ENCODE data around the gene APBA2. TPM values are rescaled to one million over a fixed set of nuclear protein-coding genes. Genes with fewer than 3 reads are reported as not detected.

APBA2 gene
- polyA plus RNA-seq, 2 of the 4 experiments (the other 2 are of a cell fraction) = 11.4 to 12.6 TPM

DNA sequence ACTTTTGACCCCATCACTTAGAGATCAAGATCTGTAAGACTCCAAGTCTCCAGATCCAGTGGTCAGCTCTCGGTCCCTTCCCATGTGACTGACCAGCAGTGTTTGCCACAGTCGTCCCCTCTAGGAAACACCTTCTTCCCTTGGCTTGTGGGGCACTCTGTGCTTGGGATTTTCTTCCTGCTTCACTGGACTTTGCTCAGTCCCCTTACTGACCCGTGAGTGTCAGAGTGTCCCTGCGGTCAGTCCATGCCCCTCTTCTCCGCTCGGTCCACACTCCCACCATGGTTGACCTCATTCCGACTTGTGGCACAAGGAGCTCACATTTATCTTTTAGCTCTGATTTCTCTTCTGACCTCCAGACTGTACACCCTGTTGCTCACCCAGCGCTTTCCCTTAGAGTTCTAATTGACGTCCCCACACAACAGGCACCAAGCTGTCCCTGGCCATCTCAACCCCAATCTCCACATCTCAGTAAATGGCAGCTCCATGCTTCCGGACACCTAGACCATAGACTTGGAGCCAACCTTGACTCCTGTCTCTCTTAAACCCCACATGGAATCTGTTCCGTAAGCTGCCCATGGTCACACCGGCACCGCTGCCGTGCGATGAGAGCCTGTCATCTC lies 67.9 kb downstream of the APBA2 start:
- Histone ChIP-seq H3K9me3 (no peaks in the 10 kb centered on the region), H3K4me1 (no peaks in the 10 kb centered on the region), H3K27ac (no peak overlapping the region), H3K4me3 (no peak overlapping the region), H3K4me2 (no peak overlapping the region)
- DNase-seq (ENCODE audit: low read depth in 1 of 2, low spot score in 1 of 2) (no peak), FAIRE-seq (no peak), ATAC-seq (no peak)
- CTCF ChIA-PET = interaction anchor here (0.8 kb wide), 1 partner anchor 149 kb away, joined by 3 read pairs; no protein-coding TSS in a partner anchor
- 88% methylated on average over 15 of the region's 15 CpGs for WGBS (ENCODE audit: missing lambda C conversion rate)
- POLR2A ChIA-PET = no interaction called here
- TF ChIP-seq POLR2AphosphoS2 (conservative IDR thresholded peaks at IDR 0.05; ENCODE audit: low read length) (no peak), FOSL2 (IDR thresholded peaks at IDR 0.05) (no peak), FOSL2 (CRISPR knock-in tag; IDR thresholded peaks at IDR 0.05) (no peak), POLR2A (IDR thresholded peaks at IDR 0.05; ENCODE audit: low read length) (no peak), RAD21 (conservative IDR thresholded peaks at IDR 0.05 in 1 of 2, IDR thresholded peaks at IDR 0.05 in 1 of 2) (no peak), ESRRA (IDR thresholded peaks at IDR 0.05; ENCODE audit: borderline replicate concordance, low read length) (no peak), RARB (CRISPR knock-in tag; IDR thresholded peaks at IDR 0.05) (no peak), SREBF2 (IDR thresholded peaks at IDR 0.05) (no peak), FOXS1 (CRISPR knock-in tag; IDR thresholded peaks at IDR 0.05) (no peak), MAFK (IDR thresholded peaks at IDR 0.05; ENCODE audit: partially characterized antibody) (no peak), TP53 (CRISPR knock-in tag; IDR thresholded peaks at IDR 0.05) (no peak), RNF2 (IDR thresholded peaks at IDR 0.05; ENCODE audit: borderline replicate concordance, low read depth) (no peak), CHD4 (IDR thresholded peaks at IDR 0.05; ENCODE audit: borderline replicate concordance) (no peak), HDAC2 (IDR thresholded peaks at IDR 0.05) (no peak), EHF (CRISPR knock-in tag; IDR thresholded peaks at IDR 0.05) (no peak)
- TF ChIP-seq, protein P1, sequence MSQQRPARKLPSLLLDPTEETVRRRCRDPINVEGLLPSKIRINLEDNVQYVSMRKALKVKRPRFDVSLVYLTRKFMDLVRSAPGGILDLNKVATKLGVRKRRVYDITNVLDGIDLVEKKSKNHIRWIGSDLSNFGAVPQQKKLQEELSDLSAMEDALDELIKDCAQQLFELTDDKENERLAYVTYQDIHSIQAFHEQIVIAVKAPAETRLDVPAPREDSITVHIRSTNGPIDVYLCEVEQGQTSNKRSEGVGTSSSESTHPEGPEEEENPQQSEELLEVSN (IDR thresholded peaks at IDR 0.05; ENCODE audit: borderline replicate concordance, low read depth) = no peak
- TF ChIP-seq, protein P2, sequence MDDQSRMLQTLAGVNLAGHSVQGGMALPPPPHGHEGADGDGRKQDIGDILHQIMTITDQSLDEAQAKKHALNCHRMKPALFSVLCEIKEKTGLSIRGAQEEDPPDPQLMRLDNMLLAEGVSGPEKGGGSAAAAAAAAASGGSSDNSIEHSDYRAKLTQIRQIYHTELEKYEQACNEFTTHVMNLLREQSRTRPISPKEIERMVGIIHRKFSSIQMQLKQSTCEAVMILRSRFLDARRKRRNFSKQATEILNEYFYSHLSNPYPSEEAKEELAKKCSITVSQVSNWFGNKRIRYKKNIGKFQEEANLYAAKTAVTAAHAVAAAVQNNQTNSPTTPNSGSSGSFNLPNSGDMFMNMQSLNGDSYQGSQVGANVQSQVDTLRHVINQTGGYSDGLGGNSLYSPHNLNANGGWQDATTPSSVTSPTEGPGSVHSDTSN (IDR thresholded peaks at IDR 0.05) = no peak

DNA sequence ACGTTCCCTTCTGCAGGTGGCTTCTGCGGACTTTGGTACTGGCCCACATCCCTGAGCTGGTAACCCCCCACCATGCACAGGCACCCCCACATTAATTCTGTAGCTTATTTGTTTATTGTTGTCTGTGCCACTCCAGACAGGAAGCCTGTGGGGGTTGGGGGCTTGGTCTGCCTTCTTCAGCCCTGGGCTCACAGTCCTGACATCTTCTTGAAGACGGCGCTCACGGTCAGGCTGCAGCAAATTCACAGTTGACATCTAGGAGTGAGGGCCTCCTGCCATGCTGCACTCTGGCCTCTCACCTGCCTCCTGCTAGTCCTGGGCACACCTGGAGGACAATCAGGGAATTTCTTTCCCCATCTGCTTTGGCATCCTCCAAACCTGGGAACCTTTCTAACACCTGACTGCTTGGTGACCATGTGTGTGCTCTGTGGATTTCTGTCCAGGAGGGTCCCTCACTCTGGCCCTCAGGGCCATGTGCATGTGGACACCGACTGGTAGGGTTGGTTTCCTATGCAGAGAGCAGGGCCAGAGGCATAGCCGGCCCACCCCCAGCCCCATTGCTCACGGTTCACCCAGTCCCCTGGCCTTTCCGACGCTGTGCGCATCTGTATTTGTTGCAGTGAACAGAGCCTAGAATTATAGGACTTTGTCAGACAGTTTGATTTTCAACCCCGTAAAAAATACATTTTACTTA lies 68.8 kb downstream of the APBA2 start:
- H3K4me2 ChIP-seq = no peak overlapping the region
- 84% methylated on average over 12 of the region's 12 CpGs for WGBS (ENCODE audit: missing lambda C conversion rate)
- H3K4me1 ChIP-seq = no peaks in the 10 kb centered on the region
- H3K27ac ChIP-seq = no peak overlapping the region
- DNase-seq (ENCODE audit: low read depth in 1 of 2, low spot score in 1 of 2) (no peak), ATAC-seq (no peak), FAIRE-seq (no peak)
- H3K9me3 ChIP-seq = no peaks in the 10 kb centered on the region
- TF ChIP-seq CHD2 (IDR thresholded peaks at IDR 0.05; ENCODE audit: low read length, partially characterized antibody) = no peak
- TF ChIP-seq SMC3 (IDR thresholded peaks at IDR 0.05) = no peak
- POLR2A ChIA-PET = no interaction called here
- no peak overlapping the region for H3K4me3 ChIP-seq
- CTCF ChIA-PET = interaction anchor here (0.6 to 1.3 kb wide), 3 partner anchors 7 to 206 kb away, joined by 3 to 6 read pairs (median 3); no protein-coding TSS in a partner anchor

DNA sequence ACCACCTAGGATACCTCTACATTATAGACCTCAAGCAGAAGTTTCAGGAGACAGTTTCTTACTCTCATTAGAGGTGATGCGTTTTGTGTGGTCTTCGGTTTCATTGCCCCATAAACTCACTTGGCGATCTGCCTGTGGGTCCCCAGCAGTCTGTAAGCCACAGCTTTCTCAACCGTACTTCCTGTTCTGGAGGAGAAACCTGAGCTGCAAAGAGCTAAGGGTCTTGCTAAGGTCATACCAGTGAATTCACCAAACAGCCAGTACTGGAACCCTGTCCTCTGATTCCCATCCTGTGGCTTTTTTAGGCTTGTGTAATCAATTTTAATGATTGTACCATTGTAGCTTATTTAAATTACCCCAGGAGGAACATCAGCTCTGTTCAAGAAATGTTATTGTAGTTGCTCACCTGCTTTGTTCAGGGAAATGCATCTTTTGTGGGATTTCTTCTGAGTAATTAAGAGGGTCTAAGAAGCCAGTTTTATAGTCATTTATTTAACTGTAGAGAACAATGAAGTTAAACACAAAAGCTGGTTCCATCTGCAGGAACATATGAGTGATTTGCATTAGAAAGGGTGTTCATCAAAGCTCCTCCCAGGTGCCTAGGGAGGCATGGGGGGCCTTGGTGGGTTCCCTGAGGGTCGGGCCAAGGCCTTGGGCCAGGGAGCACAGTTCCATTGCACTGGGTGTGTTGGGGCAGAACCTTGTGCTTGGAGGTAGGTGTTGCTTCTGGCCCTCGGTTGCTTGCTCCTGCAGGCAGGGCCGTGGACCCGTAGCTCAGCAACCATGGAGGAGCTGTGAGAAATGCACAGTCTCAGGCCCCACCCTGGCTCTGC lies 69.6 kb downstream of the APBA2 start:
- Histone ChIP-seq H3K4me2 (no peak overlapping the region), H3K9me3 (no peaks in the 10 kb centered on the region), H3K4me1 (no peaks in the 10 kb centered on the region), H3K27ac (no peak overlapping the region), H3K4me3 (no peak overlapping the region)
- ATAC-seq (no peak), FAIRE-seq (no peak), DNase-seq (ENCODE audit: low read depth in 1 of 2, low spot score in 1 of 2) (no peak)
- no peak for TF ChIP-seq FOXS1 (CRISPR knock-in tag; IDR thresholded peaks at IDR 0.05)
- no peak for TF ChIP-seq FOSB (CRISPR knock-in tag; IDR thresholded peaks at IDR 0.05)
- TF ChIP-seq MYC (IDR thresholded peaks at IDR 0.05; ENCODE audit: borderline replicate concordance, low read length) = no peak
- no peak for TF ChIP-seq RAD21 (conservative IDR thresholded peaks at IDR 0.05 in 1 of 2, IDR thresholded peaks at IDR 0.05 in 1 of 2)
- no peak for TF ChIP-seq CEBPB (IDR thresholded peaks at IDR 0.05)
- TF ChIP-seq RCOR1 (IDR thresholded peaks at IDR 0.05; ENCODE audit: low read depth, low read length) = no peak
- ChIA-PET CTCF (interaction anchor here (1.3 kb wide), 1 partner anchor 8 kb away, joined by 6 read pairs; no protein-coding TSS in a partner anchor), POLR2A (no interaction called here)
- WGBS (ENCODE audit: missing lambda C conversion rate) = 82% methylated on average over 8 of the region's 8 CpGs
